ENCODE results near the gene CACNA2D4.

The CACNA2D4 gene

DNA sequence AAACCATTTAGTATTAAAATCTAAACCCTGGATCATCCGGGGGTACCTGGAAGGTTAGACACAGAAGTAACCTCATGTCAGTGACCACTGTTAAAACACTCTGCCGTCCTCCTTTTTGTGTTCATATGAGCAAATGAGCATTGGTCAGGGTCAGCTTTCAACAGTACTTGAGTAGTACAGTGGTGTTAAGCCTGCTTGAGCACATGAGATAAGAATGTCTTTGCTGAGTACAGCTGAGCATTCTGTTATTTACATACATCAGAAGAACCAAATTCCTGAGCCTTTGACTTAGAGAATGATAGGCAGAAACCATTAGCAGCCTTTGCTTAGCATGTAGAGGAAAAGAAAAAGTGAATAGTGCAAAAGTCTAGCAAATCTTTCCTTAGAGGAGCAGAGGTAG lies 136.7 kb downstream of the CACNA2D4 start:
- H3K36me3 ChIP-seq (ENCODE audit: control insufficient read depth, insufficient read depth, low read length): peaks cover 49% of the 10 kb centered on the region
- H3K27ac ChIP-seq (ENCODE audit: low read depth, low read length): no peak overlapping the region
- no peak overlapping the region for H3K4me3 ChIP-seq (ENCODE audit: low read depth, low read length)
- H3K9ac ChIP-seq (ENCODE audit: low read length): no peak overlapping the region
- no peaks in the 10 kb centered on the region for H3K9me3 ChIP-seq (ENCODE audit: control insufficient read depth, insufficient read depth, low read depth, low read length)
- peaks cover 6% of the 10 kb centered on the region; the same call in 1 of the 2 replicates for H3K4me1 ChIP-seq (ENCODE audit: control insufficient read depth, insufficient read depth, low read length)
- H3K27me3 ChIP-seq (ENCODE audit: control insufficient read depth, insufficient read depth, low read length): no peaks in the 10 kb centered on the region

DNA sequence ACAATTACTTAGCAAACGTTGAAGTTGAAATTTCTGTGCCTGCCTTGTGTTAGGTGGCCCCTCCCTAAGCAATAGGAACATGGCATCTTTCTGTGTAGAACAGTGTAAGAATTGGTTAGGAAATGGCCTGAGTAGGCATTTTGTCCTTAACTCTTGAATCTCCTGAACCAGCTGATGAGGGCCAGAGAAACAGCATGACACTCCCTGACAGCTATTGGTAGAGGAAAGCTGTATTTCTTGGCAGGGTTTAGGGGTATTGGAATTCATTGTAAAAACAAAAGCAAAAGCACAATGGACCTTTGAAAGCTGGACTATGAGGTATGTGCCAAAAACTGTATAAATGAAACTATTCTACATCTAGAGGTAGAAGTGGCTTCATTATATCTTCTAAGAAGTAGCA lies 138.7 kb downstream of the CACNA2D4 start:
- peaks cover 30% of the 10 kb centered on the region for H3K36me3 ChIP-seq (ENCODE audit: control insufficient read depth, insufficient read depth, low read length)
- no peaks in the 10 kb centered on the region for H3K9me3 ChIP-seq (ENCODE audit: control insufficient read depth, insufficient read depth, low read depth, low read length)
- peaks cover 20% of the 10 kb centered on the region for H3K4me1 ChIP-seq (ENCODE audit: control insufficient read depth, insufficient read depth, low read length)
- no peak overlapping the region for H3K4me3 ChIP-seq (ENCODE audit: low read depth, low read length)
- H3K9ac ChIP-seq (ENCODE audit: low read length): no peak overlapping the region
- no peaks in the 10 kb centered on the region for H3K27me3 ChIP-seq (ENCODE audit: control insufficient read depth, insufficient read depth, low read length)
- no peak overlapping the region for H3K27ac ChIP-seq (ENCODE audit: low read depth, low read length)

DNA sequence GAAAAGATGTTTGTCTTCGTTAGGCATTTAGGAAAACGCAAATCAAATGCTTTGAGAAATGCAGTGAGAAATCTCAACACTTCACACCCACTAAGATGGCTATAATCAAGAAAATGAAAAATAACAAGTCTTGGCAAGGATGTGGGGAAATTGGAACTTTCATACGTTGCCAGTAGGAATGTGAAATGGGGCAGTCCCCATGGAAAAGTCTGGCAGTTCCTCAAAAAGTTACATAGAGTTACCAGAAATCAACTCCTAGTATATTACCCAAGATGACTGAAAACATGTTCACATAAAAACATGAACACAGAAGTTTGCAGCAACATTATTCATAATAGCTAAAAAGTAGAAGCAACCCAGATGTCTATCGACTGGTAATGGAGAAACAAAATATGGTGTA lies 139.5 kb downstream of the CACNA2D4 start:
- H3K27ac ChIP-seq (ENCODE audit: low read depth, low read length): no peak overlapping the region
- H3K4me3 ChIP-seq (ENCODE audit: low read depth, low read length): no peak overlapping the region

DNA sequence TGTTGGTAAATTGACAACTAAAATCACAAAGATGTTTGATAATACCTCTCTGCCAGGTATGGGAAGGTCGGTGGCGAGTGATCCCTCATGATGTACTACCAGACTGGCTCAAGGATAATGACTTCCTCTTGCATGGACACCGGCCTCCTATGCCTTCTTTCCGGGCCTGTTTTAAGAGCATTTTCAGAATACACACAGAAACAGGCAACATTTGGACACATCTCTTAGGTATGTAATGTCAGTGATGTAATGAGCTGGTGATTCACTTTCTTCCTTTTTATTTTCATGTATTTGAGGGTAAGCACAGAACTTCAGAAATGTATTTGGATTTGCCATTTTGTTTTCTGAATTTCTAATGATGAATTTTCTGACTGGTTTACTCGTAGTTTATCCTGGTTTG lies 140.7 kb downstream of the CACNA2D4 start:
- peaks cover 20% of the 10 kb centered on the region for H3K4me1 ChIP-seq (ENCODE audit: control insufficient read depth, insufficient read depth, low read length)
- H3K9ac ChIP-seq (ENCODE audit: low read length): no peak overlapping the region
- no peaks in the 10 kb centered on the region for H3K9me3 ChIP-seq (ENCODE audit: control insufficient read depth, insufficient read depth, low read depth, low read length)
- H3K4me3 ChIP-seq (ENCODE audit: low read depth, low read length): no peak overlapping the region
- H3K27me3 ChIP-seq (ENCODE audit: control insufficient read depth, insufficient read depth, low read length): no peaks in the 10 kb centered on the region
- peaks cover 22% of the 10 kb centered on the region for H3K36me3 ChIP-seq (ENCODE audit: control insufficient read depth, insufficient read depth, low read length)
- no peak overlapping the region for H3K27ac ChIP-seq (ENCODE audit: low read depth, low read length)

More for the DNA sequence above, 139.5 kb downstream of the CACNA2D4 start:
- Histone ChIP-seq H3K36me3 (ENCODE audit: control insufficient read depth, insufficient read depth, low read length) (peaks cover 26% of the 10 kb centered on the region), H3K4me1 (ENCODE audit: control insufficient read depth, insufficient read depth, low read length) (peaks cover 20% of the 10 kb centered on the region), H3K9ac (ENCODE audit: low read length) (no peak overlapping the region), H3K9me3 (ENCODE audit: control insufficient read depth, insufficient read depth, low read depth, low read length) (no peaks in the 10 kb centered on the region), H3K27me3 (ENCODE audit: control insufficient read depth, insufficient read depth, low read length) (no peaks in the 10 kb centered on the region)

DNA sequence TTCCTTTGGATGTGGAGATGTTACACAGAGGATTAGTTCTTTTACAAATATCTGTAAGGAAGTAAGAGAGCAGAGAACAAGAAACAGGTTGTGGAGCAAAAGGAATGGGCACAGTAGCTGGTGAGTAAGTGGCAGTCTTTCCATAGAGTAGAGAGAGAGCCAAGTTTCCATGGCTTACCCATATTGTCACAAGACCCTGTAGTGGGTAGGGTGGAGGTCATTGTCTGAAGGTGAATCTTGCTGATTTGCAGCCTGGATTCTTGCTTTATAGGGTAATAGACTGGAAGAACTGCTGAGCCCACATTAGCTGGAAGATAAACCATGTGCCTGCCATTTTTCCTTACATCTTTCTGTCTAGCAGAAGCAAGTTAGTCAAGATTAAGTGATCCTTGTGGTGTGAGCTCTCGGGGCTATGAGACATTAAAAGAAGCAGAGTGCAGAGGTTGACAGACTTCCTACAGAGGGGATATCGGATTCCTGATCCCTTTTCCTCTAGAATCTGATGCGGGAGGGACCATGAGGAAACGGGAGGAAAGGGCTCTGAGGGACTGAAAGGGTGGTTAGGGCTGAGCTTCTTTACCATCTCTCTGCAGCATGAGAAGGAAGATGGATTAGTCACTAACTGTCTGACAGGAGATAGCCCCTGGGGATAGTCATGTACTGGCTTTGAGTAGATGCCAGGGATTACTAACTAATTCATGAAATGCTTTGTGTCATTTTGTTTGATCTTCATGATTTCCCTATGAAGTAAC lies 142.1 kb downstream of the CACNA2D4 start:
- Histone ChIP-seq H3K27ac (ENCODE audit: low read depth, low read length) (no peak overlapping the region), H3K36me3 (ENCODE audit: control insufficient read depth, insufficient read depth, low read length) (peaks cover 24% of the 10 kb centered on the region)

DNA sequence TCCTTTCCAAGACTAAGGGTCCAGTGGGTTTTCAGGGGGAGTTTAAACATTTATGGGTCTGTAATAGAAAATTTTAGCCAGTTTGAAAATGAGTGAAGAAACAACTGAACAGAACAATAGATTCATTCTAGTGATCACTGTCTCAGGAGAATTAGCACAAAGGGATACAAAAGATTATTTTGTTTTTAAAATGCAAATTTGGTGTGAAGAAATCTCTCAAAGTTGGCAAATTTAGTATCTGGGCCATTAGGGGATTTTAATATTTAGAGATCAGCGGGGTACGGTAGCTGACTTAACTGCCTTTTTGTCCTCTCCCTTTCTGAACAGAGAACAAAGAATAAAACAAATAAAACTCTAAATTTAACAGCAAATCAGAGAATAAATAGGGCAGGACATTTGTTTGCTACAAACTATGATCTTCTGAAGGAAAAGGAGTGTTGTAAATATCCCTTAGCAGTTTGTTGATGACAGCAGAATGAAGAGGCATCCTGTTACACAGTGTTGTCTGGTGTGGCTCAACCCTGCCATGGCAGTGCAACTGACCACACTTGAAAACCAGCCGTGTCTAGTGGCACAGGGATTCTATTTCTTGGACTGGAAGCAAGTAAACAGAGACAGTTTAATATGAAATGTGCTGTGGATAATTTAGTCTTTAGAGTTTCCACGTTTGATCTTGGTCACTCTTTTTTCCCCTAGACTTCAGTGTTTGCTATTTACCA lies 144.4 kb downstream of the CACNA2D4 start:
- H3K4me3 ChIP-seq (ENCODE audit: low read depth, low read length): no peak overlapping the region
- no peaks in the 10 kb centered on the region for H3K9me3 ChIP-seq (ENCODE audit: control insufficient read depth, insufficient read depth, low read depth, low read length)
- peaks cover 18% of the 10 kb centered on the region for H3K4me1 ChIP-seq (ENCODE audit: control insufficient read depth, insufficient read depth, low read length)
- H3K9ac ChIP-seq (ENCODE audit: low read length): no peak overlapping the region
- no peaks in the 10 kb centered on the region for H3K27me3 ChIP-seq (ENCODE audit: control insufficient read depth, insufficient read depth, low read length)
- H3K27ac ChIP-seq (ENCODE audit: low read depth, low read length): no peak overlapping the region
- H3K36me3 ChIP-seq (ENCODE audit: control insufficient read depth, insufficient read depth, low read length): peaks cover 11% of the 10 kb centered on the region

More for the DNA sequence above, 142.1 kb downstream of the CACNA2D4 start:
- H3K27me3 ChIP-seq (ENCODE audit: control insufficient read depth, insufficient read depth, low read length): no peaks in the 10 kb centered on the region
- no peaks in the 10 kb centered on the region for H3K9me3 ChIP-seq (ENCODE audit: control insufficient read depth, insufficient read depth, low read depth, low read length)
- peak overlapping the region; percentile 31 for H3K9ac ChIP-seq (ENCODE audit: low read length)
- peaks cover 14% of the 10 kb centered on the region for H3K4me1 ChIP-seq (ENCODE audit: control insufficient read depth, insufficient read depth, low read length)
- no peak overlapping the region for H3K4me3 ChIP-seq (ENCODE audit: low read depth, low read length)

DNA sequence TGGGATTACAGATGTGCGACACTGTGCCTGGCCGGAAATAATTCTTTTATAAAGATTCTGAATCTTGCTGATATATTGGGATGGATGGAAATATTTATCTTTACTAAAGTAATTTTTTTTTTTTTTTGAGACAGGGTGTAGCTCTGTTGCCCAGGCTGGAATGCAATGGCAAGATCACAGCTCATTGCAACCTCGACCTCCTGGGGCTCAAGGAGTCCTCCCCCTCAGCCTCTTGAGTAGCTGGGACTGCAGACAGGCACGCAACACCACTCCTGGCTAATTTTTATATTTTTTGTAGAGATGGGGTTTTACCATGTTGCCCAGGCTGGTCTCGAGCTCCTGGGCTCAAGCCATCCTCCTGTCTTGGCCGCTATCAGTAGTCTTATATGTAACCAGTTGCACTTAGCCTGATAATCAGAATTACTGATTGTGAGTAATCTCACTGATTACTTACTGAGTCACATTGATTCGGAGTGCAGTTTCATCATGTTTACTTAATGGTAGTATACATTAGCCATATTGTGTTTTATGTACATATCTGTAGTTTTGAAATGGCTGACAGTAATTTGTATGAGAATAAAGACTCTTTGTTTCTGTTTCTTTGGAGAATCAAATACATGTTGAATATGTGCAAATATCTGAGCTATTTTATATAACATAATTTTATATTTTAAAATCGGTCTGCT lies 148.5 kb downstream of the CACNA2D4 start:
- no peaks in the 10 kb centered on the region for H3K27me3 ChIP-seq (ENCODE audit: control insufficient read depth, insufficient read depth, low read length)
- peaks cover 12% of the 10 kb centered on the region for H3K4me1 ChIP-seq (ENCODE audit: control insufficient read depth, insufficient read depth, low read length)
- no peak overlapping the region for H3K4me3 ChIP-seq (ENCODE audit: low read depth, low read length)
- H3K9me3 ChIP-seq (ENCODE audit: control insufficient read depth, insufficient read depth, low read depth, low read length): no peaks in the 10 kb centered on the region
- H3K9ac ChIP-seq (ENCODE audit: low read length): no peak overlapping the region
- H3K27ac ChIP-seq (ENCODE audit: low read depth, low read length): no peak overlapping the region
- peaks cover 6% of the 10 kb centered on the region; the same call in 1 of the 2 replicates for H3K36me3 ChIP-seq (ENCODE audit: control insufficient read depth, insufficient read depth, low read length)

DNA sequence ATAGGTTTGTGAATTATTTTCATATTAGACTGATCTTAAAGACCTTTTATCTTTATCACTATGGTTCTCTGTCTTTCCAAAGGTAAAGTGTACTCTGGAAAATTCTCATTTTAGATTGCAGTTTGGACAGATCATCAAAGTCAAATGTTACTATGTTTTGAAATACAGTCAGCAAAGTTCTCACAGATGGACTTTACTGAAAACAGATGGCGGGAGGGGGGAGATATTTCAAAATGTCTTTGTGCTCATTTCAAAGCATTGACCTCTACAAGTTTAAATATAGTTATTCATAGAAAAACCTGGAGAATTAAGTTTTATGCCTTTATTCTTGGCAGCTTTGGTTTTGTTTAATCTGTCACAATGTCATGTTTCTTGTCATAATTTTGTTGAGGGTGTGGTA lies 149.8 kb downstream of the CACNA2D4 start:
- no peak overlapping the region for H3K27ac ChIP-seq (ENCODE audit: low read depth, low read length)

DNA sequence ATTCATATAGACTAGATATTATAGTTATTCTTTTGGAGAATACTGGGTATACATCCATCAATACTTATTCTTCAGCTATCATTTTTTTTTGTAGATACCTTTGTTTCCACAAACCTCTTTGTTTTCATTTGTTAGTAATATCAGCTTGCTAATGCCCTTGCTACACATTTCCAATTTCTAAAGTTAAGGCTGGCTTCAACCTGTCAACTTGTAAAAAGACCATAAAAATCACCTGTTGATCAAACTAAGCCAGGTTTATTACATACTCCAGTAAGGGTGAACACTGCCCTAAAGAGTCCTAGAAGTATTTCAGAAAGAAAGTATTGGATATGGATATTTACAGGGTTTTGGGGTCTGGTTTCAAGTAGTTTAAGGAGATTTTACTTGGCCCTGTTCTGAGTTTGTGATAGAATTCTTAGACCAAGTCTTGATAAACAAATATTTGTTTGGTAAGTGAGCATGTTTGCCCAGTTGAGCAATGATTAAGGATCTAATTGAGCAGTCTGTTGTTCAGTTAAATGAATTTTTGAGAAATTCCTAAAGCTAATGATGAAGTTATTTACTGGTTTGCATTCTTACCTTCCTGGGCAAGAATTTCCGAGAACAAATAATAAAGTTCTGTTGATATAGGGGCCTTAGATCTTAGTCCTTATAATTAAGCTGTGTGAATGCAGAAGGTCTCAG lies 150.9 kb downstream of the CACNA2D4 start:
- peaks cover 12% of the 10 kb centered on the region for H3K4me1 ChIP-seq (ENCODE audit: control insufficient read depth, insufficient read depth, low read length)
- peaks cover under 1% of the 10 kb centered on the region; the same call in 1 of the 2 replicates for H3K36me3 ChIP-seq (ENCODE audit: control insufficient read depth, insufficient read depth, low read length)
- no peak overlapping the region for H3K9ac ChIP-seq (ENCODE audit: low read length)
- H3K4me3 ChIP-seq (ENCODE audit: low read depth, low read length): no peak overlapping the region
- no peak overlapping the region for H3K27ac ChIP-seq (ENCODE audit: low read depth, low read length)
- no peaks in the 10 kb centered on the region for H3K27me3 ChIP-seq (ENCODE audit: control insufficient read depth, insufficient read depth, low read length)
- no peaks in the 10 kb centered on the region for H3K9me3 ChIP-seq (ENCODE audit: control insufficient read depth, insufficient read depth, low read depth, low read length)

More for the DNA sequence above, 149.8 kb downstream of the CACNA2D4 start:
- H3K27me3 ChIP-seq (ENCODE audit: control insufficient read depth, insufficient read depth, low read length): no peaks in the 10 kb centered on the region
- H3K4me1 ChIP-seq (ENCODE audit: control insufficient read depth, insufficient read depth, low read length): peaks cover 12% of the 10 kb centered on the region
- peaks cover 6% of the 10 kb centered on the region; the same call in 1 of the 2 replicates for H3K36me3 ChIP-seq (ENCODE audit: control insufficient read depth, insufficient read depth, low read length)
- H3K9ac ChIP-seq (ENCODE audit: low read length): no peak overlapping the region
- no peak overlapping the region for H3K4me3 ChIP-seq (ENCODE audit: low read depth, low read length)
- H3K9me3 ChIP-seq (ENCODE audit: control insufficient read depth, insufficient read depth, low read depth, low read length): no peaks in the 10 kb centered on the region

DNA sequence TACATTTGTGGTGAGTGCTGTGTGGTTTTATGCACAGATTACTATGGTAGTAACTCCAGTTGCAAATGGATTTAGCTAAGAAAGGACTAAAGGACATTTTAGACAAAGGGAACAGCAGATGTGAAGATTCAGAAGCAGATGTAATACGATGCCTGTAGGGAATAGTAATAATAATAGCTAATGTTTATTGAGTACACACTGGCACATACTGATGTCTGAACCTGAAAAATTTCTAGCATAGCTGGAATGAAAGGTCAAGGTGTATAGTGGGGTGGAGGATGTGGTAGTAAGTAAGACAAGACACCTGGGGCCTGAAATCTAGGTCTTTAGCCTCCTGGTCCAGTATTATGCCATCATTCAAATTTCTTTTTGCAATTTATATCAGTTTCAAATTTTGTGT lies 152.3 kb downstream of the CACNA2D4 start:
- Histone ChIP-seq H3K9me3 (ENCODE audit: control insufficient read depth, insufficient read depth, low read depth, low read length) (no peaks in the 10 kb centered on the region), H3K4me1 (ENCODE audit: control insufficient read depth, insufficient read depth, low read length) (peaks cover 12% of the 10 kb centered on the region), H3K27me3 (ENCODE audit: control insufficient read depth, insufficient read depth, low read length) (no peaks in the 10 kb centered on the region), H3K36me3 (ENCODE audit: control insufficient read depth, insufficient read depth, low read length) (no peaks in the 10 kb centered on the region), H3K27ac (ENCODE audit: low read depth, low read length) (no peak overlapping the region), H3K9ac (ENCODE audit: low read length) (no peak overlapping the region), H3K4me3 (ENCODE audit: low read depth, low read length) (no peak overlapping the region)

Data from HUES6 (cell line).